ENCODE measurements around the gene HOXD4. TPM values are rescaled to one million over a fixed set of nuclear protein-coding genes. Genes with fewer than 3 reads are reported as not detected.

The HOXD4 gene
- total and polyA plus RNA-seq, 9 donors = 2.2 to 8.1 (median 3.6) TPM

DNA sequence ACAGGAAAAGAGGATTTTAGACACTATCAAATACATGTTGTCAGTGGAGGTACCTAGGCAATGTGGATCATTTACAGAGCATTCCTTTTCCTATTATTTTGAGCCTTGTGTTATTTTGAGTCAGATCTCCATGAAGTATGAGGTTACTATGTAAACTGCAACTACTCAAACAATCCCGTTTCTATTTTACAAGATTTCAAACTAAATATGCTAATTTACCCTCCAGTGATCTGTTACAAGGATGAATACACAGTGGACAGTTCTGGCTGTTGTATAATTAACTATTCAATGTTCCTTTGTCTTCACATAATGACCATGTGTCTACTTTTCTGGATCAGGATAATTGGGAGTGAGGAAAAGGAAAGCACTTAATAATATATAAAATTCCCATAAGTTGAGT lies 41.7 kb downstream of the HOXD4 start:
- Histone ChIP-seq H3K27ac (ENCODE audit: low read length) (no peak overlapping the region), H3K36me3 (ENCODE audit: control insufficient read depth, insufficient read depth, low read length) (no peaks in the 10 kb centered on the region), H3K9me3 (replicated peaks; ENCODE audit: control insufficient read depth, low read depth, low read length) (no peaks in the 10 kb centered on the region), H3K4me1 (ENCODE audit: control insufficient read depth, insufficient read depth, low read length) (peaks cover 9% of the 10 kb centered on the region), H3K27me3 (ENCODE audit: control insufficient read depth, insufficient read depth, low read length) (peaks cover 32% of the 10 kb centered on the region), H3K4me3 (ENCODE audit: low read length) (no peak overlapping the region)
- no peak for DNase-seq
- no CpG with 5 or more reads among the region's 1 CpG for WGBS (ENCODE audit: insufficient coverage)

DNA sequence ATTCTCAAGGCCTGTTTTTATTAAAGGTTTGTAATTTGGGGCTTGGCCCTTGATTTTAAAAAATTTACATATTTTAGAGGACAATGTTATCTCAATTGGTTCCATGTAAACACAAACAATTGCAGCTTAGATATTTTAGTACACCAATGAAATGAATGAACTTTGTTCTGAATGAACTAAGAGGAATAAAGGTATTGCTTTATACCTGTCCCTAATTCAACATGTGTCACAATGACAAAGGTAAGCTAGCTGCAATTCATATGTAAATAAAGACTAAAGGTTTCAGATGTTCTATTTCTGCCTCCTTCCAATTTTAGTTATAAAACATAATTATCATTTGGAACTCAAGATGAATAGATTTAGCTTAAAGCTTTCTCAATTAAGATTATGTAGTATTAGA lies 48.6 kb downstream of the HOXD4 start:
- no peak for DNase-seq
- Histone ChIP-seq H3K36me3 (ENCODE audit: control insufficient read depth, insufficient read depth, low read length) (no peaks in the 10 kb centered on the region), H3K9me3 (replicated peaks; ENCODE audit: control insufficient read depth, low read depth, low read length) (no peaks in the 10 kb centered on the region), H3K27me3 (ENCODE audit: control insufficient read depth, insufficient read depth, low read length) (no peaks in the 10 kb centered on the region), H3K4me1 (ENCODE audit: control insufficient read depth, insufficient read depth, low read length) (no peaks in the 10 kb centered on the region), H3K27ac (ENCODE audit: low read length) (no peak overlapping the region), H3K4me3 (ENCODE audit: low read length) (no peak overlapping the region)

DNA sequence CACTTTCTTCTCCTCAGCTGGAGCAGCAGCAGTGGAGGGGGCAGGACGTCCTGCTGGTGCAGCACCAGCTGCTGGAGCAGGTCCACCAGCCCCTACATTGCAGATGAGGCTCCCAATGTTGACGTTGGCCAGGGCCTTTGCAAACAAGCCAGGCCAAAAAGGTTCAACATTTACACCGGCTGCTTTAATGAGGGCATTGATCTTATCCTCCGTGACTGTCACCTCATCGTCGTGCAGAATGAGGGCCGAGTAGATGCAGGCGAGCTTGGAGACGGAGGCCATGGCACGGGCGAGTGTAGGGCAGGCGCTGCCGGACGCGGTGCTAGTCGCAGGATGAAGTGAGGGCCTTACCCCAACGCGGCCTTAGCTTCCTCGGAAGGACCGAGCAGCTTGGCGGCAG lies 49.6 kb downstream of the HOXD4 start:
- H3K27me3 ChIP-seq (ENCODE audit: control insufficient read depth, insufficient read depth, low read length) = no peaks in the 10 kb centered on the region

DNA sequence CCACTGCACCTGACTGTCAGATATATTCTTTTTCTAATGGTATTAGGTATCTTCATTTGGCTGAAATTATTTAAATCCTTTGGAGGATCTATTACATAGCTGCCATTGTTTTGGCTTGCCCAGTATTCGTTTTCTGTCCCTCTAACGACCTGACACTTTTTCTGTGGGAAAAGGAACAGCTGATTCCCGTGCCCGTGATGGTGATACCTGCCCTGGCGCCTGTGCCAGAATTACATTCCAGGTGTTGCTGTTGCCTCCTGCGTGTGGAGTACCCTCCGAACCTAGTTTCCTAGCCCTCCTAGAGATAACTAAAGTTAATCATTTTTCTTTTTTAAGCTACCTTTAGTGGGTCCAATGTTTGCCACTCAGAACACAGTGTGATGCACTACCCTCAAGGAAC lies 51.1 kb downstream of the HOXD4 start:
- H3K4me3 ChIP-seq (ENCODE audit: low read length) = no peak overlapping the region
- no peaks in the 10 kb centered on the region for H3K27me3 ChIP-seq (ENCODE audit: control insufficient read depth, insufficient read depth, low read length)
- DNase-seq = no peak
- no peaks in the 10 kb centered on the region for H3K9me3 ChIP-seq (replicated peaks; ENCODE audit: control insufficient read depth, low read depth, low read length)
- no peak overlapping the region for H3K27ac ChIP-seq (ENCODE audit: low read length)
- WGBS (ENCODE audit: insufficient coverage) = 90% methylated on average over 5 of the region's 7 CpGs
- no peaks in the 10 kb centered on the region for H3K4me1 ChIP-seq (ENCODE audit: control insufficient read depth, insufficient read depth, low read length)
- H3K36me3 ChIP-seq (ENCODE audit: control insufficient read depth, insufficient read depth, low read length) = no peaks in the 10 kb centered on the region

More for the DNA sequence above, 49.6 kb downstream of the HOXD4 start:
- no peaks in the 10 kb centered on the region for H3K36me3 ChIP-seq (ENCODE audit: control insufficient read depth, insufficient read depth, low read length)
- no peaks in the 10 kb centered on the region for H3K9me3 ChIP-seq (replicated peaks; ENCODE audit: control insufficient read depth, low read depth, low read length)
- H3K27ac ChIP-seq (ENCODE audit: low read length) = no peak overlapping the region
- whole genome bisulfite sequencing (ENCODE audit: insufficient coverage) = 54% methylated on average over 11 of the region's 21 CpGs
- no peak for DNase-seq
- no peak overlapping the region for H3K4me3 ChIP-seq (ENCODE audit: low read length)
- H3K4me1 ChIP-seq (ENCODE audit: control insufficient read depth, insufficient read depth, low read length) = no peaks in the 10 kb centered on the region

Other genes with a start within 250 kb of the HOXD4 start
- 40.6 TPM for gene LNPK, start 149.3 kb upstream of the HOXD4 start, total RNA-seq
- 10 to 100 TPM; 18.0 to 34.3 (median 31.9) TPM for gene LNPK, start 149.3 kb upstream of the HOXD4 start, polyA plus RNA-seq (ENCODE audit: insufficient read depth in 1 of 8, insufficient read length in 8 of 8, low replicate concordance in 1 of 8)
- 0.18 TPM for gene EVX2, start 67.6 kb upstream of the HOXD4 start, total RNA-seq
- under 1 TPM; 0.03 to 0.14 (median 0.05) TPM for gene EVX2, start 67.6 kb upstream of the HOXD4 start, polyA plus RNA-seq (ENCODE audit: insufficient read depth in 1 of 8, insufficient read length in 8 of 8, low replicate concordance in 1 of 8)
- gene HOXD13, start 58.8 kb upstream of the HOXD4 start, total RNA-seq = 0.31 TPM
- gene HOXD13, start 58.8 kb upstream of the HOXD4 start, polyA plus RNA-seq (ENCODE audit: insufficient read depth in 1 of 8, insufficient read length in 8 of 8, low replicate concordance in 1 of 8) = under 1 TPM in 5 of 8 donors, not detected in 3; 0.05 to 0.45 (median 0.10) TPM
- gene HOXD12, start 51.8 kb upstream of the HOXD4 start, total RNA-seq = not detected
- under 1 TPM in 1 of 8 donors, not detected in 7; 0.15 TPM for gene HOXD12, start 51.8 kb upstream of the HOXD4 start, polyA plus RNA-seq (ENCODE audit: insufficient read depth in 1 of 8, insufficient read length in 8 of 8, low replicate concordance in 1 of 8)
- gene HOXD11, start 44.3 kb upstream of the HOXD4 start, total RNA-seq = 0.04 TPM
- 1 to 10 TPM in 2 of 8 donors, not detected in 6; 2.1 to 2.2 TPM for gene HOXD11, start 44.3 kb upstream of the HOXD4 start, polyA plus RNA-seq (ENCODE audit: insufficient read depth in 1 of 8, insufficient read length in 8 of 8, low replicate concordance in 1 of 8)
- 0.09 TPM for gene HOXD10, start 34.8 kb upstream of the HOXD4 start, total RNA-seq
- gene HOXD10, start 34.8 kb upstream of the HOXD4 start, polyA plus RNA-seq (ENCODE audit: insufficient read depth in 1 of 8, insufficient read length in 8 of 8, low replicate concordance in 1 of 8) = 1 to 10 TPM in 2 of 8 donors, under 1 TPM in 4, not detected in 2; 0.05 to 4.6 (median 0.22) TPM
- 0.75 TPM for gene HOXD9, start 28.8 kb upstream of the HOXD4 start, total RNA-seq
- 1 to 10 TPM; 1.7 to 8.8 (median 5.0) TPM for gene HOXD9, start 28.8 kb upstream of the HOXD4 start, polyA plus RNA-seq (ENCODE audit: insufficient read depth in 1 of 8, insufficient read length in 8 of 8, low replicate concordance in 1 of 8)
- gene HOXD8, start 21.8 kb upstream of the HOXD4 start, total RNA-seq = 13.9 TPM
- 10 to 100 TPM; 15.3 to 39.3 (median 26.6) TPM for gene HOXD8, start 21.8 kb upstream of the HOXD4 start, polyA plus RNA-seq (ENCODE audit: insufficient read depth in 1 of 8, insufficient read length in 8 of 8, low replicate concordance in 1 of 8)
- 3.1 TPM for gene HOXD3, start 5.8 kb downstream of the HOXD4 start, total RNA-seq
- 1 to 10 TPM in 6 of 8 donors, under 1 TPM in 2; 0.91 to 4.0 (median 1.7) TPM for gene HOXD3, start 5.8 kb downstream of the HOXD4 start, polyA plus RNA-seq (ENCODE audit: insufficient read depth in 1 of 8, insufficient read length in 8 of 8, low replicate concordance in 1 of 8)
- 0.71 TPM for gene HOXD1, start 37.1 kb downstream of the HOXD4 start, total RNA-seq
- gene HOXD1, start 37.1 kb downstream of the HOXD4 start, polyA plus RNA-seq (ENCODE audit: insufficient read depth in 1 of 8, insufficient read length in 8 of 8, low replicate concordance in 1 of 8) = 1 to 10 TPM in 7 of 8 donors, under 1 TPM in 1; 0.57 to 3.3 (median 1.7) TPM
- gene MTX2, start 117.9 kb downstream of the HOXD4 start, total RNA-seq = 36.8 TPM
- gene MTX2, start 117.9 kb downstream of the HOXD4 start, polyA plus RNA-seq (ENCODE audit: insufficient read depth in 1 of 8, insufficient read length in 8 of 8, low replicate concordance in 1 of 8) = 10 to 100 TPM; 47.4 to 64.5 (median 52.4) TPM